GM12874 (cell line): ENCODE results near the gene GABRR2.

ENCODE experiments used
- TF ChIP-seq, protein P1 (sequence below): IDR thresholded peaks from 2 replicates; pipeline ENCODE4 v1.5.1; 2011; ENCODE audit warnings: low read depth, mild to moderate bottlenecking, control low read depth, low read length, moderate library complexity; ENCODE audit not compliant: insufficient read depth

GABRR2 gene

DNA sequence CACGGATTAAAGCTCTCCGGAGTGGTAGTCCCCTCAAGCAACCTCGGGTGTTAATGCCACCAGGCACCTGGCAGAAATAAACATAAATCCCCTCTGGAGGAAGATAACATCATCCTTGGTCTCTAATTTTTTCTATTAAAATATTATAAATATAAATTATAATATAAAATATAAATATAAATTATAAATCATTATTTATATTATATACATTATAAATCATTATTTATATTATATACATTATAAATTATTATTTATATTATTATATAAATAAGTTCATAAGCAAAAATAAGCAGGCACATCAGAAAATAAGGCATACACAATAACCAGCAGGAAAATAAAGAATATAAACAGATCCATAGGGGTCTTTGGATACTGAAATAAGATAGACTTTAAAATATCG, 39.2 kb downstream of the GABRR2 start:
- TF ChIP-seq, protein P1, sequence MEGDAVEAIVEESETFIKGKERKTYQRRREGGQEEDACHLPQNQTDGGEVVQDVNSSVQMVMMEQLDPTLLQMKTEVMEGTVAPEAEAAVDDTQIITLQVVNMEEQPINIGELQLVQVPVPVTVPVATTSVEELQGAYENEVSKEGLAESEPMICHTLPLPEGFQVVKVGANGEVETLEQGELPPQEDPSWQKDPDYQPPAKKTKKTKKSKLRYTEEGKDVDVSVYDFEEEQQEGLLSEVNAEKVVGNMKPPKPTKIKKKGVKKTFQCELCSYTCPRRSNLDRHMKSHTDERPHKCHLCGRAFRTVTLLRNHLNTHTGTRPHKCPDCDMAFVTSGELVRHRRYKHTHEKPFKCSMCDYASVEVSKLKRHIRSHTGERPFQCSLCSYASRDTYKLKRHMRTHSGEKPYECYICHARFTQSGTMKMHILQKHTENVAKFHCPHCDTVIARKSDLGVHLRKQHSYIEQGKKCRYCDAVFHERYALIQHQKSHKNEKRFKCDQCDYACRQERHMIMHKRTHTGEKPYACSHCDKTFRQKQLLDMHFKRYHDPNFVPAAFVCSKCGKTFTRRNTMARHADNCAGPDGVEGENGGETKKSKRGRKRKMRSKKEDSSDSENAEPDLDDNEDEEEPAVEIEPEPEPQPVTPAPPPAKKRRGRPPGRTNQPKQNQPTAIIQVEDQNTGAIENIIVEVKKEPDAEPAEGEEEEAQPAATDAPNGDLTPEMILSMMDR, result no peak

DNA sequence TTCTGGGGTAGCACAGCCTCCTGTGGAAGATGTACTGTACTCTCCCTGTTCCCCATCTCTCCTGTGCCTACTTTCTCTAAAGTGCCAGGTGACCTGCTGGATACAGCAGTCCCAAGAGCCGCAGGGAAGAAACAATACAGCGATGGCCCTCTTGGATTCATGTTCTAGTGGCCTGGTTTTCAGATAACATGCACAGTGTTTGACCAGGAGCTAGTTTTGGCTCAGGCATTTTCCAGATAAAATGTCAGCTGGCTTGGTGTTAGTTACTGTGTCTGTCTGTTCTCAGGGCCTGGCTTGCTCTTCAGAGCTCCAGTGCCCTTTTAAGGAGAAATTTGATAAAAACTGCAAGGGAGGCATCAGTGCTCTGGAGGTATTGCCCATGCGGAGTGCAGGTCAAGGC, 41.3 kb downstream of the GABRR2 start:
- TF ChIP-seq, protein P1, result no peak

DNA sequence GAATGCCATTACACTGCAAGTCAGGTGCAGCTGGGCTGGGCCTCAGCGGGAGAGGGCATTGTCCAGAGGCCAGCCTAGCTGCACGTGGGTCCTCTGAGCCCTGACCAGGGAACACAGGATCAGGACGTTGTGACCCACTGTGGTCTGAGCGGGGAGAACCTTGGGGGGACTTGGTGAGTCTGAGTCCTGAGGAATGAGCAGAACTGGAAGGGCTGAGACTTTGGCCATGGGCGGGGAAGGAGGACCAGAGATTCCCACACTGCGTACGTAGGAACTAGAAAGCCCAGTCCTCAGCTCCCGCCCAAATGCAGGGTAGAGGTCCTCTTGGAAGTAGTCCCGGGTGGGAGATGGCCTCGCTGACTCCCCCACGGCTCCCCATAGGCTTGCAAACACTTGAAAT, 42.5 kb downstream of the GABRR2 start:
- TF ChIP-seq, protein P1, result no peak

DNA sequence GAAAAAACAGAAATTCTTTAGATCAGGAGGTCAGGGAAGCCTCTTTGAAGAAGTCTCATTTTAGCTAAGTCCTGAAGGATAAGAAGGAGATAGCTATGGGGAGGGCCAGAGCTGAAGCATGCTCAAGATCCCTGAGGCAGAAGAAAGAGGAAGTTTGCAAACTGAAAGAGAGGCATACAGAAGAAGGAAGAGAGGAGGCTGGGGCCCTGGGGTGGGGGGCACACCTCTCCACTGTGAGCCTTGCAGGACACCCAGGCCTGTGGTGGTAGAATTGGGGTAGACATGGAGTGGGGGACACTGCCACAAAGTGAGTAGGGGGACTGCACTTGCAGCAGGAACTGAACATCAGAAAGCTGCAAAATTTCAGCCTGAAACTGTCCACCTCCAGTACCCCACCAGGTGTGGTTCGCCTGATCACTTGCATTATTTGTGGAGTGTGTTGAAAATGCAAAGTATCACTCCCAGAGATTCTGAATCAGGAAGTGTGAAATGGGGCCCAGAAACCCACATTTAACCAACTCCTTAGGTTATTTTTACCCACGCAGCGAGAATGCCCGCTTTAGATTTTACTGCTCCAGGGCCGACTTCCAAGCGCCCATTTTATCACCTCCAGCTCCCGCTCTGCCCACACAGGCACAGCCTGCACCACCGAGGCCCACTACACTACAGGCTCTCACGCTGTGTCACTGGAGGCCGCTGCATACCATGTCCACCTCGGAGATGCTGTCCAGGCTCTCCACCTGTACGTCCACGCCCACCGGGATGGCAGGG, 44.0 kb downstream of the GABRR2 start:
- TF ChIP-seq, protein P1, result no peak

DNA sequence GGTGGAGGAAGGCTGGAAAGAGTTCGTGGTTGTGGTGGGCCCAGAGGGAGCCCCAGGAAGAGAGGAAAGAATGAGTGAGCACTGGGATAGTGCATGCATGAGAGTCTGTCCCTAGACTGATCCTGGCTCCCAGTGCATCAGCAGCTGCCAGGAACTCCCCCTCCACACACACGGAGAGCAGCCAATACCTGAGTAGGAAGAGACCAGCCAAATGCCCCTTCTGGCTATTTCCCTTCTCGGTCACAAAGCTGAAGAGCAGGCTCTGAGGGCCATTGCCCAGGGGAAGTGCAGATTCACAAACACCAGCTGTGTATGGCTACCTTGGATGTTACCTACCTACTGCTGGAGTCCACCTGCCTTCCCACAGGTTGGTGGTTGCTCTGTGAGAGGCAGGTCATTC, 45.1 kb downstream of the GABRR2 start:
- TF ChIP-seq, protein P1, result no peak

DNA sequence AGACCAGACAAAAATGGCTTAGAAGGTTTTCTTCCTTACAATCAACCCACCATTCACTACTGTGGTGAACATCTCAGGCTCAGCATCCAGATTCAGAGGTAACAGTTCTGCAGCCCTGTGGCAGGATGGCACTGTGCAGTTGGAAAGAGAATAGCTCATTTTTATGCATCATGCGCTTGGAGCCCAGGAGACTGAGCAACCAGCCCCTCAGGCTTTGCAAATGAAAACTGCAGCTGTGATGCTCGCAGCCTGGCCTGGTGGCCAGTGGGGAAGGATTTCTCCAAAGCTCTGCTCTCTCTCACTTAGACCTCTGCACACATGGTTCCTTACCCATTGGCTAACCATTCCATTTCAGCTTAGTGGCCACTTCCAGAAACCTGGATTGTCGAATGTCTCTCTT, 45.8 kb downstream of the GABRR2 start:
- TF ChIP-seq, protein P1, result no peak

DNA sequence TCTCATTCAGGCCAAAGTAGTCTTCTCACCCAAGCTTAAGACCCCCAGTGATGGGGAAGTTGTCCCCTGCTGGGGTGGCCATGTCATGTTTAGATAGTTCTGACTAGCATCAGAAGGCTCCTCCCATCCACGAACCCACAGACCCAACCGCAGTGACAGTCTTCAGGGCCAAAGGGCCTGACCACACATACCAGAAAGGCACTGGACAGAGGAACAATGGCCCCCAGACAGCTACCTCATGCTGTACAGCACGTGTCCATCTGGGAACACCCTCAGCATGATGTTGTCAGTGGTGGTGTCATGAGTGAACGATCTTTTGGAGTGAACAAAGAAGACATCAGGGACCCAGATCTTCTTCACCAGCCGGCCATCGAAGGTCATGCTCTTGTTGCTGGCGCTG, 46.3 kb downstream of the GABRR2 start:
- TF ChIP-seq, protein P1, result no peak
